ENCODE data around the gene EEF2K. TPM values are rescaled to one million over a fixed set of nuclear protein-coding genes. Genes with fewer than 3 reads are reported as not detected.

EEF2K gene
- total RNA-seq, 1 experiment from 2014 or later: 17.5 TPM

DNA sequence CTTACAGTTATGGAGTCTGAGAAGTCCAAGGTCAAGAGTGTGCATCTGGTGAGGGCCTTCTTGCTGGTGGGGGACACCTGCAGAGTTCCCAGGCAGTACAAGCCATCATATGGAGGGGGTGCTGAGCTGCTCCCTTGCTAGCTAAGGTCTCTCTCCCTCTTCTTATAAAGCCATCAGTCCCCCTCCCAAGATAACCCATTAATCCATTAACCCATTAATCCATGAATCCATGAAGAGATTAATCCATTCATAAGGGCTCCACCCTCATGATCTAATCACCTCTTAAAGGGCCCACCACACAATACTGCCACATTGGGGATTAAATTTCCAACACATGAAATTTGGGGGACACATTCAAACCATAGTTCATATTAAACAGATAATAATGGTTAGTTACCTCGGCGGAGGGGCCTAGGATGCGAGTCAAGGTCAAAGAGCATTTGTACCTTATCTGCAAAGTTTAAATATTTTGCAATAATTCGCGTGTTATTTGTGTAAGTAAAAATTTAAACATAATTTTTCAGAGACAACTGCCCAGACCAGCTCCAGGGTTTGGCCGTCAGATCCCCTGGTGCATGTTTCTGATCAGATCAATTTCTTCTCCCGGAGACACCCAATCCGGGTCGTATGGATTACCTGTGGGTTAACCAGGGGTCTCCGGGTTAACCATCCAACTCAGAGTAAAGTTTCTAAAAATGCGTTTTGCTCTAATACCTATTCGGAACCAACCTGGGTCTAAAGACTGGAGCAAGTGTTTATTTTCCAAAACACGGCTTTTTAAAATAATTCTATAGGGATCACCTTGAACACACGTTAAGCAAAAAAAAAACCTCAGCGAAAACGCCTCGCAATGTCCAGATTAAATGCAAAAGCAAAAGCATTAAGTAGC is 90.4 kb downstream of the EEF2K start:
- no peaks in the 10 kb centered on the region for H3K27me3 Mint-ChIP-seq (ENCODE audit: insufficient read depth, unreplicated experiment)
- TF ChIP-seq, protein P1, sequence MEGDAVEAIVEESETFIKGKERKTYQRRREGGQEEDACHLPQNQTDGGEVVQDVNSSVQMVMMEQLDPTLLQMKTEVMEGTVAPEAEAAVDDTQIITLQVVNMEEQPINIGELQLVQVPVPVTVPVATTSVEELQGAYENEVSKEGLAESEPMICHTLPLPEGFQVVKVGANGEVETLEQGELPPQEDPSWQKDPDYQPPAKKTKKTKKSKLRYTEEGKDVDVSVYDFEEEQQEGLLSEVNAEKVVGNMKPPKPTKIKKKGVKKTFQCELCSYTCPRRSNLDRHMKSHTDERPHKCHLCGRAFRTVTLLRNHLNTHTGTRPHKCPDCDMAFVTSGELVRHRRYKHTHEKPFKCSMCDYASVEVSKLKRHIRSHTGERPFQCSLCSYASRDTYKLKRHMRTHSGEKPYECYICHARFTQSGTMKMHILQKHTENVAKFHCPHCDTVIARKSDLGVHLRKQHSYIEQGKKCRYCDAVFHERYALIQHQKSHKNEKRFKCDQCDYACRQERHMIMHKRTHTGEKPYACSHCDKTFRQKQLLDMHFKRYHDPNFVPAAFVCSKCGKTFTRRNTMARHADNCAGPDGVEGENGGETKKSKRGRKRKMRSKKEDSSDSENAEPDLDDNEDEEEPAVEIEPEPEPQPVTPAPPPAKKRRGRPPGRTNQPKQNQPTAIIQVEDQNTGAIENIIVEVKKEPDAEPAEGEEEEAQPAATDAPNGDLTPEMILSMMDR (IDR thresholded peaks at IDR 0.05; ENCODE audit: insufficient read depth in 1 of 2, low read depth in 1 of 2, low read length in 1 of 2, severe bottlenecking in 1 of 2, unreplicated experiment in 1 of 2): no peak
- Histone ChIP-seq H3K9me3 (no peaks in the 10 kb centered on the region), H3K4me3 (ENCODE audit: low read depth, low read length) (peak overlapping the region; percentile 48), H3K27me3 (replicated peaks; ENCODE audit: control insufficient read depth, insufficient read depth, low read length) (no peaks in the 10 kb centered on the region), H3K4me1 (peaks cover 5% of the 10 kb centered on the region), H3K36me3 (ENCODE audit: control insufficient read depth, insufficient read depth, low read length) (no peaks in the 10 kb centered on the region)
- ChIA-PET CTCF (interaction anchor here (0.8 to 1.0 kb wide), 2 partner anchors 9 to 90 kb away, joined by 3 to 4 read pairs; partner anchors contain the start of gene EEF2K), POLR2A (interaction anchor here (0.5 to 1.1 kb wide), 3 partner anchors 79 to 140 kb away, joined by 3 to 16 read pairs (median 4); partner anchors contain the start of gene EEF2K)
- DNase-seq: no peak
- H3K9me3 Mint-ChIP-seq (ENCODE audit: unreplicated experiment): no peaks in the 10 kb centered on the region
- peaks cover 13% of the 10 kb centered on the region for H3K4me1 Mint-ChIP-seq (ENCODE audit: low read depth, unreplicated experiment)
- peak overlapping the region; percentile 83 for H3K27ac Mint-ChIP-seq (ENCODE audit: unreplicated experiment)
- no TSS peak for BruUV-seq (replicated peaks)
- intact Hi-C loops (cut with micrococcal nuclease; ENCODE audit: unreplicated experiment): loop anchor here (1.0 to 5.0 kb wide), 5 partner anchors 72 to 294 kb away; partner anchors contain the start of genes EEF2K and PDZD9
- peak overlapping the region; percentile 82 for H3K4me3 Mint-ChIP-seq (ENCODE audit: unreplicated experiment)
- H3K36me3 Mint-ChIP-seq (ENCODE audit: insufficient read depth, unreplicated experiment): peaks cover 44% of the 10 kb centered on the region

DNA sequence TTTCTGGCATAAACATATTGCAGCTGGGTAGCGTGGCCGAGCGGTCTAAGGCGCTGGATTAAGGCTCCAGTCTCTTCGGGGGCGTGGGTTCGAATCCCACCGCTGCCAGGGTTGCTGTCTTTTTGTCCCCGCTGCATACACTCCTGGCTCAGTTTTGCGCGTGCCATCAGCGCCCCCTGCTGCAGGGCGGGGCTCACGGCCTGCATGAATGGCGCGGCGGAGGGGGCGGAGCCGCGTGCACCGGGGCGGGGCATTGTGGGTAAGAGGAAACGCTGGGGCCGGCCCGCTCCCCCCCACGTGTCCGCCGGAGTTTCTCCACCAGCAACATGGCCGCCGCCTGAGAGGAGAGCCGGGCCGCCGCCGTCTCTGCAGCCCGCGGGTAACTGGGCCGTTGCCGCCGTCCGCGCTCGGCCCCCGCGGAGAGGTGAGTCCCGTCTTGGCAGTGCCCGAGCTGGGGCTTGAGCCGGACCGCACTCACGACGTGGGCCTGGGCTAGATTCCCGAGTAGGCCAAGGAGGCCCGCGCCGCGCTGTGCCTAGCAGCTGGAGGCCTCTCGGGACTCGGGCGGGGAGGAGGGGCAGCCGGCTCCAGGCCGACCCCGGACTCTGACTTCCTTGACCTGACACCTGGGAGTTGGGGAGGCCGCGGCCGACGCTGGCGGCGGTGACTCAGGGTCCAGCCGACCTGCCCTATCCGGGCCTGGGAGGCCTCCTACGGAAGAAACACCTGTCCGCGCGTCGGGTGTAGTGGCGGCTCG is 91.2 kb downstream of the EEF2K start, which contains the start of gene POLR3E:
Gene POLR3E (plus strand): TSS at position 296 of the 757 bp plus-strand sequence. CDS start 5,560 bp downstream, outside the sequence.
- peak; percentile 96 to 99 for DNase-seq
- Mint-ChIP-seq H3K36me3 (ENCODE audit: insufficient read depth, unreplicated experiment) (peaks cover 44% of the 10 kb centered on the region), H3K4me1 (ENCODE audit: low read depth, unreplicated experiment) (peaks cover 13% of the 10 kb centered on the region), H3K27me3 (ENCODE audit: insufficient read depth, unreplicated experiment) (no peaks in the 10 kb centered on the region), H3K9me3 (ENCODE audit: unreplicated experiment) (no peaks in the 10 kb centered on the region), H3K27ac (ENCODE audit: unreplicated experiment) (peak within 1 kb of the TSS; percentile 83), H3K4me3 (ENCODE audit: unreplicated experiment) (peak within 1 kb of the TSS; percentile 82)
- no TSS peak for BruUV-seq (replicated peaks)
- ChIA-PET CTCF (interaction anchor here (0.8 to 1.1 kb wide), 2 partner anchors 91 kb away, joined by 3 to 5 read pairs; partner anchors contain the start of gene EEF2K), POLR2A (interaction anchor here (1.1 kb wide), 1 partner anchor 78 kb away, joined by 3 read pairs; no protein-coding TSS in a partner anchor)
- H3K27me3 ChIP-seq (replicated peaks; ENCODE audit: control insufficient read depth, insufficient read depth, low read length): no peaks in the 10 kb centered on the region
- H3K36me3 ChIP-seq (ENCODE audit: control insufficient read depth, insufficient read depth, low read length): no peaks in the 10 kb centered on the region
- H3K4me3 ChIP-seq (ENCODE audit: low read depth, low read length): peak within 1 kb of the TSS; percentile 77
- H3K4me1 ChIP-seq: peaks cover 5% of the 10 kb centered on the region
- H3K9me3 ChIP-seq: no peaks in the 10 kb centered on the region
- TF ChIP-seq, protein P1 (IDR thresholded peaks at IDR 0.05; ENCODE audit: insufficient read depth in 1 of 2, low read depth in 1 of 2, low read length in 1 of 2, severe bottlenecking in 1 of 2, unreplicated experiment in 1 of 2): peak; percentile 85 to 88
- intact Hi-C loops (cut with micrococcal nuclease; ENCODE audit: unreplicated experiment): loop anchor here (1.0 to 5.0 kb wide), 5 partner anchors 72 to 295 kb away; partner anchors contain the start of genes EEF2K and PDZD9

Data from Caco-2 (cell line).